K562 (cell line): ENCODE measurements around the gene RACGAP1. TPM values are rescaled to one million over a fixed set of nuclear protein-coding genes. Genes with fewer than 3 reads are reported as not detected.
A peak's percentile ranks its signal among the peaks of the same experiment; 100 is the strongest.

Experiments used
- ASH1L ChIP-seq: fragments of 450-650 bp; IDR thresholded peaks from 2 replicates; pipeline ENCODE4 v1.6.1; 2018; ENCODE audit warnings: borderline replicate concordance, mild to moderate bottlenecking, low read depth; ENCODE audit not compliant: partially characterized antibody
- BACH1 ChIP-seq: fragments of 200-800 bp; sonication (Bioruptor generic); IDR thresholded peaks from 2 replicates; pipeline ENCODE4 v1.6.1; 2016; ENCODE audit warnings: missing genetic modification characterization, missing compliant biosample characterization
- CXXC5 ChIP-seq: fragments of 250-450 bp; sonication (Bioruptor Pico); IDR thresholded peaks from 2 replicates; pipeline ENCODE4 v1.8.0; 2022; ENCODE audit warnings: inconsistent platforms, mild to moderate bottlenecking, moderate library complexity
- EZH2 ChIP-seq: IDR thresholded peaks from 2 replicates; pipeline ENCODE4 v1.6.1; 2012; ENCODE audit warnings: low read depth, mild to moderate bottlenecking, inconsistent platforms, low read length, borderline replicate concordance
- FIP1L1 ChIP-seq: fragments of 200-400 bp; formaldehyde crosslinking; IDR thresholded peaks from 2 replicates; pipeline ENCODE4 v1.6.1; 2018; ENCODE audit warnings: mild to moderate bottlenecking, low read depth, low read length; ENCODE audit not compliant: poor library complexity, severe bottlenecking
- HMG20B ChIP-seq: fragments of 250-450 bp; sonication (Bioruptor Pico); IDR thresholded peaks from 2 replicates; pipeline ENCODE4 v1.5.0; 2021; ENCODE audit warnings: mild to moderate bottlenecking
- JUN ChIP-seq, 2 experiments: sonication (generic) in 1 of 2; formaldehyde crosslinking in 1 of 2; IDR thresholded peaks; 2 replicates each; pipeline versions ENCODE4 v1.6.1 to v1.8.0; 2012 to 2022; ENCODE audit warnings: borderline replicate concordance in 2 of 2, mild to moderate bottlenecking in 2 of 2, improper control_type of control experiment in 1 of 2, low read depth in 1 of 2, low read length in 1 of 2, missing genetic modification reagents in 1 of 2
- NCOA4 ChIP-seq: fragments of 450-650 bp; IDR thresholded peaks from 2 replicates; pipeline ENCODE4 v1.6.1; 2018; ENCODE audit warnings: mild to moderate bottlenecking; ENCODE audit not compliant: partially characterized antibody
- NR2C2 ChIP-seq, 2 experiments: fragments of 200-800 bp in 1 of 2; sonication (Bioruptor generic) in 1 of 2; sonication (generic) in 1 of 2; formaldehyde crosslinking in 1 of 2; IDR thresholded peaks; 2 replicates each; pipeline versions ENCODE4 v1.6.1 to v1.8.0; 2016 to 2022; ENCODE audit warnings: mild to moderate bottlenecking in 1 of 2, missing compliant biosample characterization in 1 of 2, missing genetic modification characterization in 1 of 2, missing genetic modification reagents in 1 of 2
- SMAD3 ChIP-seq: fragments of 450-650 bp; formaldehyde crosslinking; conservative IDR thresholded peaks from 2 replicates; pipeline ENCODE4 v1.4.0; 2020; ENCODE audit warnings: mild to moderate bottlenecking
- ZNF146 ChIP-seq: IDR thresholded peaks from one replicate; pipeline ENCODE4 v1.6.1; 2018; ENCODE audit warnings: missing compliant biosample characterization; ENCODE audit not compliant: unreplicated experiment
- ZNF174 ChIP-seq: fragments of 250-450 bp; sonication (Bioruptor Pico); IDR thresholded peaks from 2 replicates; pipeline ENCODE4 v1.4.0; 2020; ENCODE audit warnings: mild to moderate bottlenecking
- ZNF408 ChIP-seq: fragments of 250-450 bp; sonication (Bioruptor Pico); IDR thresholded peaks from 2 replicates; pipeline ENCODE4 v1.4.0; 2020; ENCODE audit warnings: low read depth, mild to moderate bottlenecking, moderate library complexity
- polyA plus RNA-seq, 8 experiments: library from polyadenylated mRNA; depleted of rRNA in 4 of 8; stranded (reverse) in 5 of 8; unstranded in 3 of 8; fragments of >200 nt; fragmentation: Nextera tagmentation in 2 of 8; fragmentation: Illumina TruSeq in 1 of 8; extraction: Ambion mirVana in 2 of 8; extraction: Trizol in 1 of 8; gene quantifications; 2 replicates each; pipeline versions ENCODE4 v1.2.1 to v1.2.3, GENCODE V29; 2011 to 2014; ENCODE audit warnings: inconsistent platforms in 1 of 8, missing spikeins in 1 of 8
- total RNA-seq, 7 experiments: library from RNA; depleted of rRNA in 6 of 7; stranded (reverse); fragments of >200 nt in 6 of 7; fragmentation: Illumina TruSeq in 2 of 7; extraction: Trizol in 2 of 7; gene quantifications; 2 replicates each; pipeline versions ENCODE4 v1.2.1 to v1.2.3, GENCODE V29; 2011 to 2021; ENCODE audit warnings: low replicate concordance in 1 of 7
- TF ChIP-seq, protein P1 (sequence below): fragments of 250-450 bp; sonication (Bioruptor Pico); IDR thresholded peaks from 2 replicates; pipeline ENCODE4 v1.8.0; 2021; ENCODE audit warnings: moderate library complexity, mild to moderate bottlenecking, inconsistent platforms
- TF ChIP-seq, protein P2 (sequence below): fragments of 250-450 bp; sonication (Bioruptor Pico); IDR thresholded peaks from 2 replicates; pipeline ENCODE4 v1.5.0; 2021; ENCODE audit warnings: mild to moderate bottlenecking, borderline replicate concordance
- TF ChIP-seq, protein P3 (sequence below): fragments of 250-450 bp; sonication (Bioruptor Pico); IDR thresholded peaks from 2 replicates; pipeline ENCODE4 v1.8.0; 2022; ENCODE audit warnings: moderate library complexity, mild to moderate bottlenecking, inconsistent platforms
- TF ChIP-seq, protein P4 (sequence below): fragments of 250-450 bp; sonication (Bioruptor Pico); IDR thresholded peaks from 2 replicates; pipeline ENCODE4 v1.8.0; 2022; ENCODE audit warnings: inconsistent platforms, mild to moderate bottlenecking, moderate library complexity, borderline replicate concordance

The RACGAP1 gene
- total and polyA plus RNA-seq, 9 of the 15 experiments (the other 6 are each of a cell fraction or from before 2014, with no cell fraction given) = 56.4 to 92.9 (median 71.8) TPM

DNA sequence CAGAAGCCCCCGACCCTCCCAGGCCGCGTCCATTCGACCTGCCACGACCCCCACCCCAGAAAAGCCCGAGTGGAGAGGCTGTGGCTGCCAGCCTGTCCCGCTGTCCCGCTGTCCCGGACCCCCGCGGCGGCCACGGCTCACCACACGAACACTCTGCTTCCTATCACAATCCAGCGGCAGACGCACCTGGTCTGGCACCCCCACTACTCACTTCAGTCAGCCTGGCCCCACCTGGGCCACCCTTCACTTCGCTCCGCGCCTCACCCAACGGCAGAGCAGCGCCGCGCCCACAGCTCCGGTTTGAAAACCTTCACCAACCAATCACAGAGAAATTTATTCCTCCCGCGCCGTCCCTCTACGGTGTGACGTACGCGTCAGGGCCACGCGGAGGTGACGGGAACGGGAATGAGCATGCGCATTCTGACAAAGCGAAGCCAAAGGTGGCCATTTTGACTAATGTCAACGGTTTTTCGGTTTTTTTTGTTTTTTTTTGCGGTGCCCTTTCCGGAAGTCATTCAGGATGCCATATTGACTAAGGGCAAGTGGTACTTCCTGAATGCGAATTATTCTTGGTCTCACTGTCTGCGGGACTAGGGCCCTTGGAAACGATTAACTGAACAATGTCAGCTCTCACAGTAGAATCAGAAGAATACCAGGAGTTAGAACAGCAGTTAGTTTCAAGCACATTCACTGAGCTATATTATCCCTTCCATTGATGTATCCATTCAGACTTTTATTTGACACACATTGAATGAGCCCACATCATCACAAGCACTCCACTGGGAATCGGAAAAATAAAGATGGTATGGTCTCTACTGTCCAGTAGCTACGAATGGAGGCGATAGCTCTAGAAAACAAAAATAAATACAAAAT lies at the start of gene RACGAP1 (continued):
- TF ChIP-seq FIP1L1 (peak; percentile 21), ASH1L (peak; percentile 78), SMAD3 (CRISPR knock-in tag) (0 out of 2 replicates have a peak, but pooled peaks have one; percentile 25), ZNF408 (no peak), BACH1 (tag) (peak; percentile 57; the same call in 1 of the 2 replicates), NR2C2 (CRISPR knock-in tag; IDR thresholded peaks at IDR 0.05) (peak; percentile 75), NR2C2 (tag; IDR thresholded peaks at IDR 0.05) (peak; percentile 94), CXXC5 (CRISPR knock-in tag) (peak; percentile 95), ZNF174 (CRISPR knock-in tag) (no peak), EZH2 (no peak), ZNF146 (no peak), JUN (IDR thresholded peaks at IDR 0.05; ENCODE audit: borderline replicate concordance, low read depth, low read length) (peak; percentile 68), JUN (CRISPR knock-in tag; IDR thresholded peaks at IDR 0.05; ENCODE audit: borderline replicate concordance) (no peak), NCOA4 (no peak), HMG20B (CRISPR knock-in tag) (no peak)
- TF ChIP-seq, protein P1, sequence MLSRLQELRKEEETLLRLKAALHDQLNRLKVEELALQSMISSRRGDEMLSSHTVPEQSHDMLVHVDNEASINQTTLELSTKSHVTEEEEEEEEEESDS (CRISPR knock-in tag) = no peak
- TF ChIP-seq, protein P2, sequence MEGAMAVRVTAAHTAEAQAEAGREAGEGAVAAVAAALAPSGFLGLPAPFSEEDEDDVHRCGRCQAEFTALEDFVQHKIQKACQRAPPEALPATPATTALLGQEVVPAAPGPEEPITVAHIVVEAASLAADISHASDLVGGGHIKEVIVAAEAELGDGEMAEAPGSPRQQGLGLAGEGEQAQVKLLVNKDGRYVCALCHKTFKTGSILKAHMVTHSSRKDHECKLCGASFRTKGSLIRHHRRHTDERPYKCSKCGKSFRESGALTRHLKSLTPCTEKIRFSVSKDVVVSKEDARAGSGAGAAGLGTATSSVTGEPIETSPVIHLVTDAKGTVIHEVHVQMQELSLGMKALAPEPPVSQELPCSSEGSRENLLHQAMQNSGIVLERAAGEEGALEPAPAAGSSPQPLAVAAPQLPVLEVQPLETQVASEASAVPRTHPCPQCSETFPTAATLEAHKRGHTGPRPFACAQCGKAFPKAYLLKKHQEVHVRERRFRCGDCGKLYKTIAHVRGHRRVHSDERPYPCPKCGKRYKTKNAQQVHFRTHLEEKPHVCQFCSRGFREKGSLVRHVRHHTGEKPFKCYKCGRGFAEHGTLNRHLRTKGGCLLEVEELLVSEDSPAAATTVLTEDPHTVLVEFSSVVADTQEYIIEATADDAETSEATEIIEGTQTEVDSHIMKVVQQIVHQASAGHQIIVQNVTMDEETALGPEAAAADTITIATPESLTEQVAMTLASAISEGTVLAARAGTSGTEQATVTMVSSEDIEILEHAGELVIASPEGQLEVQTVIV = 0 out of 2 replicates have a peak, but pooled peaks have one; percentile 14
- TF ChIP-seq, protein P3, sequence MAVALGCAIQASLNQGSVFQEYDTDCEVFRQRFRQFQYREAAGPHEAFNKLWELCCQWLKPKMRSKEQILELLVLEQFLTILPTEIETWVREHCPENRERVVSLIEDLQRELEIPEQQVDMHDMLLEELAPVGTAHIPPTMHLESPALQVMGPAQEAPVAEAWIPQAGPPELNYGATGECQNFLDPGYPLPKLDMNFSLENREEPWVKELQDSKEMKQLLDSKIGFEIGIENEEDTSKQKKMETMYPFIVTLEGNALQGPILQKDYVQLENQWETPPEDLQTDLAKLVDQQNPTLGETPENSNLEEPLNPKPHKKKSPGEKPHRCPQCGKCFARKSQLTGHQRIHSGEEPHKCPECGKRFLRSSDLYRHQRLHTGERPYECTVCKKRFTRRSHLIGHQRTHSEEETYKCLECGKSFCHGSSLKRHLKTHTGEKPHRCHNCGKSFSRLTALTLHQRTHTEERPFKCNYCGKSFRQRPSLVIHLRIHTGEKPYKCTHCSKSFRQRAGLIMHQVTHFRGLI = no peak
- TF ChIP-seq, protein P4, sequence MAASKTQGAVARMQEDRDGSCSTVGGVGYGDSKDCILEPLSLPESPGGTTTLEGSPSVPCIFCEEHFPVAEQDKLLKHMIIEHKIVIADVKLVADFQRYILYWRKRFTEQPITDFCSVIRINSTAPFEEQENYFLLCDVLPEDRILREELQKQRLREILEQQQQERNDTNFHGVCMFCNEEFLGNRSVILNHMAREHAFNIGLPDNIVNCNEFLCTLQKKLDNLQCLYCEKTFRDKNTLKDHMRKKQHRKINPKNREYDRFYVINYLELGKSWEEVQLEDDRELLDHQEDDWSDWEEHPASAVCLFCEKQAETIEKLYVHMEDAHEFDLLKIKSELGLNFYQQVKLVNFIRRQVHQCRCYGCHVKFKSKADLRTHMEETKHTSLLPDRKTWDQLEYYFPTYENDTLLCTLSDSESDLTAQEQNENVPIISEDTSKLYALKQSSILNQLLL (CRISPR knock-in tag) = no peak
